GM21619 (cell line): Measurements from ENCODE around the gene SCP2.

ENCODE experiments used
- ATAC-seq: cut with Tn5 transposase; IDR thresholded peaks from one replicate; pipeline ENCODE4 v1.9.1; 2021; ENCODE audit not compliant: unreplicated experiment

The SCP2 gene

DNA sequence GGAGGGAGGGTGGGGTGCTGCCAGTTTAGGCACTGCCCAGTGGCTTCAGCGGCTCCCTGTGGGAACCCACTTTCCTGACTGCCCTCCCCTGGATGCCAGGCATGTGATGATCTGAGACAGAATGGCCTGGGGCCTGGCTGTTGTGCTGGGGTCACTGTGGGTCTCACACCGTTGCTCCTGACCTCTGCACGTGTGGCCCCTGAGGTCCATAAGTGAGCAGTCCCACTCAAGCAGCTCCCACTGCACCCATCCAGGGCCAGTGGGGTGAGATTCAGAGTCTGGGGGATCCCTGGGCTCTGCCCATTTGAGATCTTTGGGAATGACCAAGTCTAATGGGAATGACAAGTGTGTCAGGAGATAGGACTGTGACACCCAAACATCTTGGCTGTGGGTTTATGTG is 153.0 kb downstream of the SCP2 start:
- no peak for ATAC-seq

DNA sequence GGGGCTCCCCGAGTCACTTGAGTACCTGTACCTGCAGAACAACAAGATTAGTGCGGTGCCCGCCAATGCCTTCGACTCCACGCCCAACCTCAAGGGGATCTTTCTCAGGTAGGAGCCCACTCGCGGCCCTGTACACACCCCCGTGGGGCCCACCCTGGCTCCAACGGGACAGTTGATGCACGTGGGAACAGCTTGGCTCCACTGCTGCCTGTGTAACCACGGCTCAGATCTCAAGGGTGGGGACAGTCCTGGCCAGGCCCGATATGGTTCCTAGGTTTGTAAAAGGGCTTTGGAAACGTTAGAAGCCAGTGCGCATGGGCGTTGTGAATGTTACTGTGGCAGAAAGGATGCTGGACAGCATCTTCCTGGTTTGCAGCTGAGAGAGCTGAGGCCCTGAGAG is 153.7 kb downstream of the SCP2 start:
- no peak for ATAC-seq

DNA sequence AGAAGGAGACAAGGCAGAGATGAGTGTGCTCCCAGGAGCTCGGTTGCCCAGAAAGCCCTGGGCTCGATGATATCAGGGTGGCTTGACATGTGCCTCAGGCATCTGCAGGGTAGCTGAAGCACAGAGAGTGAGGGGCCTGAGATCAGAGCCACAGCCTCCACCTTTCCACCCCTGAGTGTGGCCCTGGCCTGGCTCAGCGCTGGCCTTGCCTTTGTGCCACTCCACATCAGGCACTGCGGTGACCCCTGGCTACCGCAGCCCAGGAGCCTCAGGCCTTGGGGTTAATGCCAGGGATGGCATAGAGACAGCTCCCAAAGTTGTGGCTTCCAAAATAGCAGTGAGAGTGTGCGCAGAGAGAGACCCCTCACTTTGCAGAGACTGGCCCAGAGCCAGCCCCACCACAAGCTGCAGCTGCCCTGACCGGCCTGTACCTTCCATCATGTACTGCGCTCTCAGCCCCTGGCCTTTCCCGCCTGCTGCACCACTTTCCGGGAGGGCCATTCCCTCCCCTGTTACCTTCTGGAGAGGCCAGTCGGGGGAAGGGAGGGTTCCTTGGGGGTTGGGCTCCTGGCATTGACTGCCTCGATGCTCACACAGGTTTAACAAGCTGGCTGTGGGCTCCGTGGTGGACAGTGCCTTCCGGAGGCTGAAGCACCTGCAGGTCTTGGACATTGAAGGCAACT is 154.4 kb downstream of the SCP2 start:
- ATAC-seq, result no peak

DNA sequence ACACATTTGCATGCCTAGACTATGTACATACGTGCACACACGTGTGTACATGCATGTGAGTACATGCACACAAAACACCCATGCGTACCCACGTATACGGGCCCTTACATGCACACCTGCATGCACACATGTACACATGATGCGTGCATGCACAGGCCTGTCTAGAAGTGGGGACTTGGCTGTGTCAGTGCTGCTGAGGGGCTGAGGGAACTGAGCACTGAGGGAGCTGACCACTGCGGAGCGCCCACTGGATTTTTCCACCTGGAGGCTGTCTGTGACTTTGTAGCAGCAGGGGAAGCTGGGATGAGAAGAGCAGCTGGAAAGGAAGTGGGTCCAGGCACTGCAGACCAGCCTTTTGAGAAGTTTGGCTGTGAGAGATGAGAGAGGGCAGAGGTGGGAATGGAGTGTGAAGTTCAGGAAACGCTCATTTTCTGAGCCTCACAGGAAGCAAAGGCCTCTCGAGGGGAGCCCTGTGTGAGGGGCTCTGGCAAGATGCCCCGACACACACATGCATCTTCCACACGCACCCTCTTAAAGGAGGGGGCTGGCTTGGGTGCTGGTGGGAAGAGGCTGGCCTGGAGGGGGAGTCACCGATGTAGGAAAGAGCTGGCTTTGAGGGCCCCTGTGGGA is 155.9 kb downstream of the SCP2 start:
- ATAC-seq, result no peak

DNA sequence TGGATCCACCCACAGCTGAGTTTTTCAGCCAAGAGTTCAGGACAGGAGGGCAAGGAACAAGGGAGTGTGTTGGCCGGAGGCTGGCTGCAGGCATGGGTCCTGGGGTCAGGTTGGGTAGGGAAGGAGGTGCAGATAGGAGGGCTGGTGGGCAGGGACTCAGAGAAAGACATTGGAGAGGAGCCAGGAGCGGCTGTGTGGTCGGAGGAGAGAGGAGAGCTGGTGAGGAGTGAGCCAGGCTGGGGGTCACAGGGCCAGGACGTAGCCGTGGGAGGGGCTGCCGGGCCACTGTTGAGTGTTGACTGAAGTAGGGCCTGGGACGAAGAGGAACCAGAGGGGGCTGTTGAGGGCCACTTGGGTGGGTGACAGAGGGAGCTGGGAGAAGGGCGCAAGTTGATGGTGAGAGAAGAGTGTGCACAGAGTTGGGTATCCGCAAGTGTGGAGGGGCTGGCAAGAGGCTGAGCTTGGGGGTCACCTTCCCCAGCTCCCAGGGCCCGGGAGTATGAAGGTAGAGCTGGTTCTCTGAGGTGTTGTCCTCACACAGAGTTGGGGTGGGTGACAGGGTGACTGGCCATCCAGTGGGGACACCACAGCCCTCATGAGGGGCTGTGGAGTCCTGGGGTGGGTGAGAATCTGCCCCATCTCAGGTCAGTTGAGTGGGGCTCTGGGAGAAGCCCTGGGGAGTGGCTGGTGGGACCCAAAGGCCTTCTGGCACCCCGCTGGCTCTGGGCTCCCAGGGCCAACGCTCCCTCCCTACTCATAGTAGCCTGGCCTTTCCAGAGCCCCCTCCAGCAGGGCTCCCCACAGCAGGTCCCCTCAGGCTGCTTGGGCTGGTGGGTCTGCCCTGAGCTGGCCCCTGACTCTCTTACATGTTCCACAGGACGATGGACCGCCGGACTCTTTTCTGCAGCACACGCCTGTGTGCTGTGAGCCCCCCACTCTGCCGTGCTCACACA is 156.8 kb downstream of the SCP2 start:
- no peak for ATAC-seq

DNA sequence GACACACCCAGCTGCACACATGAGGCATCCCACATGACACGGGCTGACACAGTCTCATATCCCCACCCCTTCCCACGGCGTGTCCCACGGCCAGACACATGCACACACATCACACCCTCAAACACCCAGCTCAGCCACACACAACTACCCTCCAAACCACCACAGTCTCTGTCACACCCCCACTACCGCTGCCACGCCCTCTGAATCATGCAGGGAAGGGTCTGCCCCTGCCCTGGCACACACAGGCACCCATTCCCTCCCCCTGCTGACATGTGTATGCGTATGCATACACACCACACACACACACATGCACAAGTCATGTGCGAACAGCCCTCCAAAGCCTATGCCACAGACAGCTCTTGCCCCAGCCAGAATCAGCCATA is 157.5 kb downstream of the SCP2 start:
- no peak for ATAC-seq

DNA sequence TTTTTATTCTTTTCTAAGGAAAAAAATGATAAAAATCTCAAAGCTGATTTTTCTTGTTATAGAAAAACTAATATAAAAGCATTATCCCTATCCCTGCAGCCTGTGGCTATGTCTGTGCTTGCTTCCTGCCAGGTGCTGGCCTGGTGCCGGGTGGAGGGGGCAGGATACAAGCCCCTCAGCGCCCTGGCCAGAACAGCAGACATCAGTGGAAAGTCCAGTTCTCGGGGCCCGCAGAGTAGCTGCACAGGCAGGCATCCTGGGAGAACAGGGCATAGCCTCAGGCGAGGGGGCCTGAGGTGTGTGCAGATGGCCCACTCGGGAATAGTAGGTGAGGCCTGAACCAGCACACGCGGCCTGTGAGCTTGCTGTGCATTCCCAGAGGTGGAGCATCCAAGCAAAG is 158.3 kb downstream of the SCP2 start:
- no peak for ATAC-seq

DNA sequence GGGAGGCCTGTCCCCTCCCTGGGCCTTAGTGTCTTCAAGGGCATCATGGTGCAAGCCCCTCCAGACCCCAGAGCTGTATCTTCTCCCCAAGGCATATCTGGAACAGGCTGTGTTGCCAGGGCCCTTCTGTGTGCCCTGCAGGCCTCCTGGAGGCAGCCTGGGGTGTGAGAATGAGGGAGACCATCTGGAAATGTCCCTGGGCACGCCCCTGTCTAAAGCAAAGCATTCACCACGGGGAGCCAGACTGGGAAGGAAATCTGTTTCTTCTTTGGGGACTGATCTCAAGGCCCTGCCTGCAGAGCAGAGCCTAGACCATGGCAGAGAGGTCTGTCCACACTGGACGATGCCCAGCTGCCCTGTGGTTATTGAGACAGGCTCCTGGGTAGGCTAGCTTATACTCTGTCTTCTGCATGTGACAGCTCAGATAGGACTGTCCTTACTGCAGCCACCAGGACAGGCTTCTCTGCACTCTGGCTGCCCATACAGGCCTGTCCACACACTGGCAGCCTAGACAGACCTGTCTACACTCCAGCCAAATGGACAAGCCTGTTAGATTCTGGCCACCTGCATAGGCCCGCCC is 159.5 kb downstream of the SCP2 start:
- no peak for ATAC-seq

DNA sequence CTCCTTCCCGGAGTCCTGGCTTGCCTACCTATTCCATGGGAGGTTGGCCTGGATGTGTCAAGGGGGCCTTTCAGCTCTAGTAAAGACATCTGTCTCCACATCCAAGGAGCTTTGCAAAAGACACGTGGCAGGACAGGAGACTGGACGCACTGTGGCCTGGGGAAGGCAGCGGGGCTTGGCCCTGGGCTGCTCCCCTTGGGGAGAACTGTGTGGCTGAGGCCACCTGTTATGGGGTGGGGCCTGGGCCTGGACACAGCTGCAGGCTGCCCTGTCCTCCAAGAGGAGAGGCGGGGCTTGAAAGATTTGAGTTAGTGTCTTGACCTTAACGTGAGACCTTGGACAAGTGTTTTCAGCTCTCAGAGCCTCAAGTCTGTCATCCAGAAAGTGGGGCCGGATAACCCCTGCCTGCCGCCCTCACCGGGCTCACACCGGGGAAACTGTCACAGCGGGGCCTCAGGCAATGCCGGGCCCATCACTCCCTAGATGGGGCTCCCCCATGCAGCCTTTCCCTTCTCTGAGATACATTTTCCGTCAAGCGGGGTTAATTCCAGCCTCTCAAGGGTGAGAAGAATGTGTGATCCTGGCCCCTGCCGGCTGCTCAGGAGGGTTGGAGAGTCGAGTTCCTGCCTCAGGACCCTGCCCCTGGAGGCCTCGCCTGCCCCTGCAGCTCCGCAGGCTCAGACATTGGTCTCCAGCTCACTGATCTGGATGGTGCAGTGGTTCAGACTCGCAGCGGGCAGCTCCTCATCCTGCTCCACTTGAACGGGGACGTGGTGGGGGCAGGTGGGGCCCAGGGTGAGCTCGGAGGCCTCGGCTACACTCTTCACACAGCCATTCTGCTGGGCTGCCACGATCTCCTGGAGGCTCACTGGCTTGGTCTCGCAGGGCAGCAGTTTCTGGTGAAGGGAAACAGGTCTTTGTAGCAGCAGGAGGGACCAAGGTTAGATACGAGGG is 160.5 kb downstream of the SCP2 start:
- no peak for ATAC-seq

DNA sequence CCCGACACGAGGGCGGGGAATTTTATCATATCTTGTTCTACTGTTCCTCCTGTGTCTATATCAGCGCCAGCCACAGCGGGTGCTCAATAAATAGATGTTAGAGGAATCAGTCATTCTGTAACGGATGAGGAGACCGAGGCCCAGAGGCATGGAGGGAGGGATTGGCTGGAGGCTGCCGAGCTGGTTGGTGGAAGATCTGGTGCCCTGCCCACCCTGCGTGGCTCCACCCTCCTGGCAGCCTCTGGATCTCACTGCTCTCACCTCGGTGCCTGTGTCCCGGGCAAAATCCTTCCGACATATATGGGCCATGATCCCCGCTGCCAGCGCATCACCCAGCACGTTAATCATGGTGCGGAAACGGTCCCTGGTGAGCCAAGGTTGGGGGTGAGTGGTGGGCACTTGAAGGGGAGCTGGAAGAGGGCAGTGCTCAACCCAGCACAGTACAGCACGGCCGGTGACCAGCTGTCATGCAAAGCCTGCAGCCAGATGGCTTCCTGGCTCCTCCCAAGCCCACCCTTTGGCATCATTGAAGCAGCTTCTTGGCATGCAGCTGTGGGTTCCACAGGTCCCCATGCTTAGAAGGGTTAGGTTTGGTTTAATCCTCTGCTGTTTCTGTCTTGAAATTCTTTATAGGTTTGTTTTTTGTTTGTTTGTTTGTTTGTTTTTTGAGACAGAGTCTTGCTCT is 161.7 kb downstream of the SCP2 start:
- ATAC-seq, result no peak

DNA sequence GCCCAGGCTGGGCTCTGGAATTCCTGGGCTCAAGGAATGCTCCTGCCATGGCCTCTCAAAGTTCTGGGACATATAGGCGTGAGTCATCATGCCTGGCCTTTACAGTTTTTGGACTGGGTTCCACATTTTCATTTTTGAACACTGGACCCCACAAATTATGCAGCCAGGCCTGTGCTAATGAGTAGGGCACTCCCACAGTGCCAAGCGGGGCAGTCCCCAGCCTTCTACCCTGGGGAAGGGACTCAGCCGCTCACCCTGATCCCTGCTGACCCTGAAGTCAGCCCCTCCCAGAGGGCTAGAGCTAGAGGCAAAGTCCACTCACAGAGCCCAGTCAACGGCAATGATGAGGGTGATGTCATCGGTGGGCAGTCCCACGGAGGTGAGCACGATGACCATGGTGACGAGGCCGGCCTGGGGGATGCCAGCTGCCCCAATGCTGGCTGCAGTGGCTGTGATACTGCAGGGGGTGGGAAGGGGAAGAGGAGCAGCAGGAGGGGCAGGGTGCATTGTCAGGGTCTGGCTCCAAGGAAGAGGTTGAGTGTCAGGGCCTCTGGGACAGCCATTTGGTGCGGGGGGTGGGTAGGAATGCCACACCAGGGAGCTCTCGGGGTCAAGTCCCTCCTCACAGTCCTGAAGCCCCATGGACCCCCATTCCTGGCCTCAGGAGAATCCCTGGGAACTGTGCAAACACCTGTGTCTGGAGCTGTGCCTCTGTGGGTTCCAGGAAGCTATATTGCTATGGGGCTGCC is 162.6 kb downstream of the SCP2 start:
- ATAC-seq, result no peak

DNA sequence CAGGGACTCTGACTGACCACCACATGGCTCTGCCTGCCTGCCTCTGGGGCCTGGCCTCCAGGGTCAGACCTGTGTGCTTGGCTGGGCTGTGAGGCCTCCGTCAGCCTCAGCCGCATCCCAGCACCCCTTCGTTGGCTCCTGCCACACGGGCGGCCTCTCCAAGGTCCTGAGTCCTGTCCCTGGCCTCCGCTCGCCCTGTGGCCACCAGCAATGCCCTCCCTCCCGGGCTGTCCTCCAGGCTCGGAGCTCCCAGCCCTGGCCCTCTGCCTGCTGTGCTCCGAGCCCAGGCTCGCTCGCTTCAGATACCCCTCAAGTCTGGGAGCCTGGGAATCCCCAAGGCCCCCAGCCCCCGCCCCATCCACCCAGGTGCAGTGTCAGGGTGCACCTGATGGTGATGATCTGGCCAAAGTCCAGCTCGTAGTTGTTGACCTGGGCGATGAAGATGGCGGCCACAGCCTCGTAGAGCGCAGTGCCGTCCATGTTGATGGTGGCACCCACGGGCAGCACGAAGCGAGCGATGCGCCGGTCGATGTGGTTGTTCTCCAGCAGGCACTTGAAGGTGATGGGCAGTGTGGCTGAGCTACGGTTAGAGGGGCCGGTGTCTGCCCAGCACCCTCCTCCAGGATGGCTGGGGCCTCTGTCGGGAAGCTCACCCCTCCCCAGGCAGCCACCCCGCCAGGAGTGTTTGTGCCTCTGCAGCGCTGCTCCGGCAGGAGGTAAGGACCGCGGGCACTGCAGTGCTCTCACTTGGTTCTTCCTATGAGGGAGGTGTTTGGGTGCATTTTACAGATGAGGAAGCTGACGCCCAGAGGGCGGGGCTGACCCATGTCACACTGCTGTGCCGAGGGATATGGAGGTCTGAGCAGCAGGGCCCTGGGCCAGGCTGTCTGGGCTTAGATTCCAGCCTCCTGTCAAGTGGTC is 163.4 kb downstream of the SCP2 start:
- no peak for ATAC-seq

DNA sequence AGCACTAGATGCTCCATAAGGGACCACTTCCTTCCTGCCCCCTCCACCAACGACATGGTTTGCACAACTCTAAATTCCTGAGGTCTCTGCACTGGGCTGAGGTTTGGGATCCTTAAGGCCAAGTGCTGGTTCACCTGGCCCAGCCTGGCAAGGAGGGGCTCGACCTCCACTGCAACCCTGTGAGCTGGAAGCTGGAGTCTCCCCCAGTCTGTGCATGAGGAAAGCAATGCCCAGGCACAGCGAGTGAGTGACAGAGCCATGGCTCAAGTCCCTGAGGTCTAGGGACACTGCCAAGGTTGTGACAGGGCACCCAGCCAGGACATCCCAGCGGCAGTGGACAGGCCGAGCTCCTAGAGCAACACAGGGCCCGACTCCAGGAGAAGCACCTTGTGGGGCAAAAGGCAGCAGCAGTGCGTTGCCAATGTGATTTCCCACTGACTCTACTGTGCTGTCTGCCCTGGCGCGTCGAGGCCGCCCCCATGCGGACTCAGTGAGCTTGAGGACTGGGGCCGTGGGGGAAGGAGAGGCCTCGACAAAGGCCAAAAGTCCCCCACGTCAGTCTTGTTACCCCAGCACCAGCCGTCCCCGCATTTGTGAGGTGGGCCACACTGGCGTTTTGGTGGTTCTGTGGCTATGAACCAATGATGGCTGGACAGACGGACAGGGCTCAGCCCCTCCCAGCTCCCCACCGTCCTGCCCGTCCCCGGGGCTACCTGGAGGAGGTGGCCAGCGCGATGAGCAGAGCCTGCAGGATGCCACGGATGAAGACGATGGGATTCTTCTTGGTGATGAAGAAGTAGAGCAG is 165.0 kb downstream of the SCP2 start:
- ATAC-seq, result no peak

DNA sequence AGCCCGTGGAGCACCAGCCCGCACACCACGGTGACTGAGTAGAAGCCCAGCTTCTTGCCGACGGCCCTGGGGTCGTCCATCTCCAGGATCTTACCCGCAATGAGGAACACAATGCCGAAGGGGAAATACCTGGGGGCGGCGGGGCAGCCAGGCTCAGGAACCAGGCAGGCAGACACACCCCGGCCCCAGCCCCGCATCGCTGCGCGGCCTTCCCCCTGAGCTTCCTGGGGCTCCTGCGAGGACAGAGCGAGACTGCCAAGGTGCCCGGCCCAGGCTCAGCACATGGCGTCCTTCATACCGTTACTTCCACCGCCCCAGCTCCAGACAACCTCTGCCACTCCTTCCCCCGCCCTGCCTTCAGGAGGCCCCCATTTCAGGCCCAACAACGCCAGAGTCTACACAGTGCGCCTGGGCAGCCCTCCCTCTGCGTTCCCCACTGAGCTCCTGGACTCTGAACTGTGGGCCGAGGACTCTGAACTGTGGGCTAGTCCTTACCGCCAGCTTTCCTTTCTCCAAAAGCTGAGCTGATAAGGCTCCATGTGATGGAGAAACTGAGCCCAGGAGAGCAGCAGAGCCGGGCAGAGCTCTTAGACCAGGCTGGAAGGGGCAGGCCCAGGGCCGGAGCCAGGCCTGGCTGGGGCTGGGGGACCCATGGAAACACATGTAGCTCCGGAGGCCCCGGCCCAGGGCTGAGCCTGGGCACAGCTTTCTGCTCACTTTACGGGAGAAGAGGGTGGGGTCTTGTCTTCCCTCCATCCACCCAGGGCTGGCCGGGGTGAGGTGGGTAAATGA is 165.8 kb downstream of the SCP2 start:
- ATAC-seq, result no peak

DNA sequence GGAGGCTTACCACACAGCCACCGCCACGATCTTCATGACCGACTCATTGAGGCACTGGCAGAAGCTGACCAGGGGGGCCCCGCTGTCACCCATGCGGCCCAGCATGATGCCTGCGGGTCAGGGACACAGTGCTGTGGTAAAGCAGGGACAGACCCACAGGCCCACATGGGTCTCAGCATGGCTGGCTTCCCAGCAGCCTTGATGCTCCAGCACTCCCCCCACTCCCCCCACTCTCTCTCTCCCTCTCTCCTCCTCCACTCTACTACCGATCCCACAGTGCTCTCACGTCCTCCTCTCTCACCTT is 166.3 kb downstream of the SCP2 start:
- no peak for ATAC-seq

DNA sequence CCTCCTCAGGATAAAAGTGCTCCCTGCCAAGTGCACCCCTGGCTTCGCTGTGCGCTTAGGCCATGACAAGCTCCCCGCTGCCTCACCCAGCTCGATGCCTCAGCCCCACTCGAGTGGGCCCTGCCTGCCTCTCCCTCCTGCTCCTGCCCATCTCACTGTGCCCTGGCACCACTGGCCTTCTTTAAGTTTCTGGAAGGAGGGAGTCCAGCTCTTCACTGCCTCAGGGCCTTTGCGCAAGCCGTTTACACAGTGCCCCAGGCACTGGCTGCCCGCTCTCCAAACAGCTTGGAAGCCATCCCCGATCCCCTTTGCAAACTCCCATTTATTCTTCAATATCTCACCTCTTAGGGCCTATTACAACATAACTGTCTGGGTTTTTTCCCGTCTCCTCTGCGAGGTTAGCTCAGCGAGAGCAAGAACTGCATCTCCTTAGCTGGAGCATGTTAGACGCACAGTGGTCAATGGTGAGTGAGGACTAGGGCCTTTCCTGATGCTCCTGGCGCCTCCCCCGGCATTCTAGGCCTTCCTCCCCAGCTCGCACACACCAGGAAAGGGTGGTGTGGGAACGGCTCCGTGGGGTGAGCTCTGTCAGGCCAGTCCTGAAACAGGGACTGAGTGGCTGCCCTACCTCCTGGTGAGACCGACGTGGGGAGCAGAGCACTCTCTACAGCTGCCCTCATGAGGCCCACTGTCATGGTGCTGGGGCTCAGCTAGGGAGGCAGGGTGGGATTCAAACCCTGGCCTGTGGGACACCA is 166.9 kb downstream of the SCP2 start:
- ATAC-seq, result no peak
